Natural killer cell (primary cell): ENCODE results near the gene KLHL13. TPM values are rescaled to one million over a fixed set of nuclear protein-coding genes. Genes with fewer than 3 reads are reported as not detected.

ENCODE experiments used
- ATAC-seq, 3 donors: fragments of 150-1000 bp in 2 of 3; fragments of 200-7000 bp in 1 of 3; cut with Tn5 transposase; 1 replicate in 1 of 3; 2 replicates in 2 of 3; pipeline ENCODE4 v1.10.0; 2021; ENCODE audit warnings: mild to moderate bottlenecking in 2 of 3, moderate library complexity in 2 of 3
- DNase-seq, 2 donors: peaks; one replicate each; pipeline versions ENCODE4 v3.0.0 to v3.0.0-alpha.2; 2013 to 2021; ENCODE audit warnings: mixed read lengths in 1 of 2
- H3K27ac ChIP-seq: one replicate; pipeline ENCODE4 v1.5.1; 2013; ENCODE audit warnings: mild to moderate bottlenecking, low read length
- H3K27me3 ChIP-seq: one replicate; pipeline ENCODE4 v1.6.1; 2013; ENCODE audit warnings: low read length; ENCODE audit not compliant: control insufficient read depth, insufficient read depth
- H3K36me3 ChIP-seq: one replicate; pipeline ENCODE4 v1.6.1; 2013; ENCODE audit warnings: low read length; ENCODE audit not compliant: control insufficient read depth, insufficient read depth
- H3K4me1 ChIP-seq: one replicate; pipeline ENCODE4 v1.6.1; 2013; ENCODE audit warnings: low read length; ENCODE audit not compliant: control insufficient read depth, insufficient read depth
- H3K4me3 ChIP-seq: one replicate; pipeline ENCODE4 v1.5.1; 2013; ENCODE audit warnings: low read length
- H3K9me3 ChIP-seq: one replicate; pipeline ENCODE4 v1.6.1; 2013; ENCODE audit warnings: low read length; ENCODE audit not compliant: control insufficient read depth, insufficient read depth
- H3K27ac Mint-ChIP-seq, 2 donors: one replicate each; pipeline ENCODE4 v1.8.0; 2022; ENCODE audit warnings: mild to moderate bottlenecking in 2 of 2, mixed read lengths in 2 of 2, moderate library complexity in 1 of 2
- H3K27me3 Mint-ChIP-seq, 2 donors: one replicate each; pipeline ENCODE4 v1.8.0; 2022; ENCODE audit warnings: low read depth in 2 of 2, mixed read lengths in 2 of 2
- H3K36me3 Mint-ChIP-seq: one replicate; pipeline ENCODE4 v1.8.0; 2022; ENCODE audit warnings: mixed read lengths
- H3K4me1 Mint-ChIP-seq, 2 donors: one replicate each; pipeline ENCODE4 v1.8.0; 2022; ENCODE audit warnings: mixed read lengths in 2 of 2
- H3K4me3 Mint-ChIP-seq: one replicate; pipeline ENCODE4 v1.8.0; 2022; ENCODE audit warnings: mild to moderate bottlenecking, moderate library complexity, mixed read lengths
- H3K9me3 Mint-ChIP-seq, 2 donors: one replicate each; pipeline ENCODE4 v1.8.0; 2022; ENCODE audit warnings: mixed read lengths in 2 of 2
- WGBS: methylation state at CpG from one replicate; pipeline ENCODE4 v1.1.7; 2013; ENCODE audit warnings: missing lambda C conversion rate; ENCODE audit not compliant: insufficient coverage; 5-methylcytosine and 5-hydroxymethylcytosine counted together
- intact Hi-C: fragments of 100-400 bp; cut with micrococcal nuclease; formaldehyde crosslinking; loops from one replicate; pipeline ENCODE4 v1.14.2; 2022
- total RNA-seq, 4 donors: library from RNA; stranded (reverse); fragments of 120-200 nt in 1 of 4; gene quantifications; one replicate each; pipeline versions ENCODE4 v1.2.3 to v1.2.4, GENCODE V29; 2013 to 2022
- TF ChIP-seq, protein P1 (sequence below): fragments of 200-600 bp; IDR thresholded peaks from one replicate; pipeline ENCODE4 v1.8.0; 2022; ENCODE audit warnings: antibody characterized with exemption

The KLHL13 gene
- total RNA-seq, 3 donors from 2014 or later (not counting 1 experiment from before 2014, with no cell fraction given), result 0.11 to 0.73 (median 0.16) TPM

- Histone ChIP-seq H3K36me3 (no peaks in the 10 kb centered on the region), H3K9me3 (no peaks in the 10 kb centered on the region), H3K4me3 (no peak overlapping the region), H3K27me3 (no peaks in the 10 kb centered on the region), H3K4me1 (no peaks in the 10 kb centered on the region), H3K27ac (no peak overlapping the region)
- intact Hi-C loops, result no loop called here
- no peak overlapping the region for H3K4me3 Mint-ChIP-seq
- ATAC-seq, result no peak
- no CpG with 5 or more reads among the region's 1 CpG for WGBS
- no peak overlapping the region for H3K27ac Mint-ChIP-seq
- H3K9me3 Mint-ChIP-seq, result no peaks in the 10 kb centered on the region
- TF ChIP-seq, protein P1, sequence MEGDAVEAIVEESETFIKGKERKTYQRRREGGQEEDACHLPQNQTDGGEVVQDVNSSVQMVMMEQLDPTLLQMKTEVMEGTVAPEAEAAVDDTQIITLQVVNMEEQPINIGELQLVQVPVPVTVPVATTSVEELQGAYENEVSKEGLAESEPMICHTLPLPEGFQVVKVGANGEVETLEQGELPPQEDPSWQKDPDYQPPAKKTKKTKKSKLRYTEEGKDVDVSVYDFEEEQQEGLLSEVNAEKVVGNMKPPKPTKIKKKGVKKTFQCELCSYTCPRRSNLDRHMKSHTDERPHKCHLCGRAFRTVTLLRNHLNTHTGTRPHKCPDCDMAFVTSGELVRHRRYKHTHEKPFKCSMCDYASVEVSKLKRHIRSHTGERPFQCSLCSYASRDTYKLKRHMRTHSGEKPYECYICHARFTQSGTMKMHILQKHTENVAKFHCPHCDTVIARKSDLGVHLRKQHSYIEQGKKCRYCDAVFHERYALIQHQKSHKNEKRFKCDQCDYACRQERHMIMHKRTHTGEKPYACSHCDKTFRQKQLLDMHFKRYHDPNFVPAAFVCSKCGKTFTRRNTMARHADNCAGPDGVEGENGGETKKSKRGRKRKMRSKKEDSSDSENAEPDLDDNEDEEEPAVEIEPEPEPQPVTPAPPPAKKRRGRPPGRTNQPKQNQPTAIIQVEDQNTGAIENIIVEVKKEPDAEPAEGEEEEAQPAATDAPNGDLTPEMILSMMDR, result no peak
- H3K27me3 Mint-ChIP-seq, result peaks cover 0 to 7% of the 10 kb centered on the region in 2 donors
- no peak for DNase-seq
- H3K36me3 Mint-ChIP-seq, result no peaks in the 10 kb centered on the region
- no peaks in the 10 kb centered on the region for H3K4me1 Mint-ChIP-seq
Measured at GRCh38 chrX:117985241-117985640, 131.4 kb downstream of the KLHL13 start.

DNA sequence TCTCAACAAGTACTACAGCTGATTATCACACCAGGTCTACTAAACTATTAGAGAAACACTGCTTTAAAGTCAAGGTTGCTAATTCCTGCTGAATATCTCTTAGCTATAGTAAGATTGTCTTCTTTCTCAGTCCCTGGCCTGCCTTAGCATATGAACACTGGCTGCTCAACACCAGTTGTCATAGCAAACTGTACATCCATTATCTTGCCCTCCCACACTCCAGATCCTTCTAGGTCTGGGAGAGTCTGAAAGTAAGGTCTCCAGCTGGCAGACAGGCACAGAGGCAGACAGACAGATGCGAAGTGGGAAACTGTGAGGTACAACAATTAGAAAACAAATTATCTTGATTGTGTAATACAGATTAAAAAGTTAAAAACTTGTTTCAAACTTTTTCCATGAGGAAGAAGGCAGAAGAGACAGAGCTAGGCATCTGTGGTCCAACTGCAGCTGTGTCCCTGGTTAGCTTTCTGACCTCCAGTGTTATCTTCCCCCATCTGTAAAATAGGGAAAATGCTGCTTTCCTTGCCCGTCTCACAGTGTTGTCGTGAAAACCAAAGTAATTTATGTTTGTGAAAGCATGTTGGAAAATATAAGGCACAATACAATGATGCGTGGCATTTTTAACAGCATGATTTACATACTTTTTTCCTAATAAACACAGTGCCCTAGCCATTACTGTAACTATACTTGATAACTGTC lies 133.8 kb downstream of the KLHL13 start:
- H3K27ac ChIP-seq, result no peak overlapping the region
- TF ChIP-seq, protein P1, result no peak
- Mint-ChIP-seq H3K4me1 (no peaks in the 10 kb centered on the region), H3K36me3 (no peaks in the 10 kb centered on the region), H3K27ac (no peak overlapping the region), H3K4me3 (no peak overlapping the region), H3K27me3 (peaks cover 0 to 7% of the 10 kb centered on the region in 2 donors), H3K9me3 (no peaks in the 10 kb centered on the region)
- 73% methylated on average over 2 of the region's 4 CpGs for WGBS
- no peaks in the 10 kb centered on the region for H3K9me3 ChIP-seq
- intact Hi-C loops, result no loop called here
- no peaks in the 10 kb centered on the region for H3K27me3 ChIP-seq
- no peak overlapping the region for H3K4me3 ChIP-seq
- H3K4me1 ChIP-seq, result no peaks in the 10 kb centered on the region
- ATAC-seq (no peak), DNase-seq (no peak)
- H3K36me3 ChIP-seq, result no peaks in the 10 kb centered on the region

GRCh38 chrX:117978402-117978801 lies 138.2 kb downstream of the KLHL13 start:
- Histone ChIP-seq H3K36me3 (no peaks in the 10 kb centered on the region), H3K9me3 (no peaks in the 10 kb centered on the region), H3K27ac (no peak overlapping the region), H3K4me3 (no peak overlapping the region), H3K27me3 (no peaks in the 10 kb centered on the region), H3K4me1 (no peaks in the 10 kb centered on the region)
- WGBS, result 100% methylated on average over 1 of the region's 1 CpG
- Mint-ChIP-seq H3K4me3 (no peak overlapping the region), H3K27me3 (peaks cover 0 to 7% of the 10 kb centered on the region in 2 donors), H3K36me3 (no peaks in the 10 kb centered on the region), H3K4me1 (no peaks in the 10 kb centered on the region), H3K9me3 (no peaks in the 10 kb centered on the region), H3K27ac (no peak overlapping the region)
- TF ChIP-seq, protein P1, result no peak
- intact Hi-C loops, result no loop called here
- DNase-seq, result no peak
- no peak for ATAC-seq

DNA sequence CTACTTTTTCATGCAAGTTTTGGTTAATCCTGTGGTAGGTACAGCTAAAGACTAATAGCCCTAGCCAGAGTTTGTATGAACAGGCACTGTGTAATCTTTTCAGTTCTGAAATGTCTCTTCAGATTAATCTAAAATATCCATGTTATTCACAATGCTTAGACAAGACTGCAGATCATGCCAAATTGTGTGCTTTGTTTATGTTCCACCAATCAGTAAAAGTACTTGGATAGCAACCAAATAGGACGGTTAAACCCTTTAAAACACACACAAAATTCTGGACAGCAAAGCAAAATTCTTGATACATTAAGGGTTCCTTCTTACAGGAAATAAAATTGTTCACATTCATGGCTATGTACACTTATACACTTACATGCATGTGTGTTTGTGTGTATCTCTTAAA lies 139.1 kb downstream of the KLHL13 start:
- H3K4me3 Mint-ChIP-seq, result no peak overlapping the region
- TF ChIP-seq, protein P1, result no peak
- DNase-seq (no peak), ATAC-seq (no peak)
- intact Hi-C loops, result no loop called here
- no peaks in the 10 kb centered on the region for H3K27me3 ChIP-seq
- no peak overlapping the region for H3K27ac ChIP-seq
- H3K27ac Mint-ChIP-seq, result no peak overlapping the region
- no peaks in the 10 kb centered on the region for H3K36me3 ChIP-seq
- no peaks in the 10 kb centered on the region for H3K4me1 Mint-ChIP-seq
- H3K9me3 ChIP-seq, result no peaks in the 10 kb centered on the region
- peaks cover 0 to 7% of the 10 kb centered on the region in 2 donors for H3K27me3 Mint-ChIP-seq
- no peak overlapping the region for H3K4me3 ChIP-seq
- H3K9me3 Mint-ChIP-seq, result no peaks in the 10 kb centered on the region
- no CpG with 5 or more reads among the region's 1 CpG for WGBS
- H3K36me3 Mint-ChIP-seq, result no peaks in the 10 kb centered on the region
- H3K4me1 ChIP-seq, result no peaks in the 10 kb centered on the region
